Endothelial cell of umbilical vein (primary cell): Measurements from ENCODE around the gene POGZ. TPM values are rescaled to one million over a fixed set of nuclear protein-coding genes. Genes with fewer than 3 reads are reported as not detected.

Experiments used
- BruUV-seq: library from RNA; stranded (reverse); fragments of 400-500 nt; replicated peaks from 2 replicates; lab custom pipeline; 2021; lab: Mats Ljungman, UMichigan
- CTCF ChIA-PET: fragments of 300-600, 350-600 bp; sonication (Branson Sonifier 250); formaldehyde crosslinking; loops from one replicate; lab custom pipeline; 2021; ENCODE audit warnings: antibody characterized with exemption, inconsistent platforms; lab: Charles Lee
- POLR2A ChIA-PET: fragments of 300-600, 350-600 bp; sonication (Branson Sonifier 250); formaldehyde crosslinking; loops from one replicate; lab custom pipeline; 2021; ENCODE audit warnings: antibody characterized with exemption, inconsistent platforms; lab: Charles Lee
- DNase-seq: peaks from one replicate; pipeline ENCODE4 v3.0.0-alpha.2; 2011; ENCODE audit warnings: low read depth, low spot score
- FAIRE-seq: peaks from 2 replicates; lab custom pipeline; 2011; peaks lifted over from hg19 to GRCh38; lab: Jason Lieb, UNC
- H2AFZ ChIP-seq: 2 replicates; pipeline ENCODE4 v1.6.0; 2012; ENCODE audit warnings: low read depth, low read length, control low read depth, inconsistent platforms
- H3K27ac ChIP-seq: 2 replicates; pipeline ENCODE4 v1.5.1; 2011; ENCODE audit warnings: low read depth, mild to moderate bottlenecking, control low read depth, low read length, moderate library complexity; ENCODE audit not compliant: insufficient read depth
- H3K27me3 ChIP-seq, 2 experiments: 2 replicates each; pipeline versions ENCODE4 v1.6.0 to v1.6.1; 2011; ENCODE audit warnings: low read length in 2 of 2, mixed read lengths in 1 of 2; ENCODE audit not compliant: control insufficient read depth in 2 of 2, insufficient read depth in 2 of 2
- H3K36me3 ChIP-seq, 2 experiments: 2 replicates in 1 of 2; 3 replicates in 1 of 2; pipeline ENCODE4 v1.5.1; 2011; ENCODE audit warnings: low read length in 2 of 2, mild to moderate bottlenecking in 1 of 2, moderate library complexity in 1 of 2; ENCODE audit not compliant: control insufficient read depth in 2 of 2, insufficient read depth in 2 of 2; ENCODE audit errors: extremely low read depth in 1 of 2
- H3K4me1 ChIP-seq: 3 replicates; pipeline ENCODE4 v1.5.1; 2011; ENCODE audit warnings: mild to moderate bottlenecking, low read length; ENCODE audit not compliant: control insufficient read depth, insufficient read depth; ENCODE audit errors: extremely low read depth
- H3K4me2 ChIP-seq: 2 replicates; pipeline ENCODE4 v1.6.1; 2011; ENCODE audit warnings: low read length, control low read depth, mixed read lengths; ENCODE audit not compliant: insufficient read depth
- H3K4me3 ChIP-seq, 3 experiments: fragments of 200-600 bp in 1 of 3; sonication (generic), shearing (Covaris generic) in 1 of 3; replicated peaks in 1 of 3; 2 replicates each; pipeline ENCODE4 v1.5.1; 2011 to 2016; ENCODE audit warnings: control low read depth in 3 of 3, low read length in 3 of 3, mild to moderate bottlenecking in 2 of 3, inconsistent platforms in 1 of 3, low read depth in 1 of 3, moderate library complexity in 1 of 3; ENCODE audit not compliant: insufficient read depth in 1 of 3
- H3K79me2 ChIP-seq: 2 replicates; pipeline ENCODE4 v1.6.0; 2012; ENCODE audit warnings: low read length, inconsistent platforms; ENCODE audit not compliant: control insufficient read depth, insufficient read depth
- H3K9ac ChIP-seq: replicated peaks from 2 replicates; pipeline ENCODE3; 2011; ENCODE audit warnings: low read length, control low read depth; ENCODE audit not compliant: insufficient read depth; ENCODE audit errors: extremely low read depth
- H3K9me1 ChIP-seq: replicated peaks from 3 replicates; pipeline ENCODE4 v1.6.0; 2011; ENCODE audit warnings: mild to moderate bottlenecking, low read length; ENCODE audit not compliant: control insufficient read depth, insufficient read depth; ENCODE audit errors: extremely low read depth
- H3K9me3 ChIP-seq: replicated peaks from 2 replicates; pipeline ENCODE4 v1.5.1; 2012; ENCODE audit warnings: low read length, inconsistent platforms; ENCODE audit not compliant: control insufficient read depth, insufficient read depth
- H4K20me1 ChIP-seq: replicated peaks from 2 replicates; pipeline ENCODE3; 2011; ENCODE audit warnings: mild to moderate bottlenecking, low read length; ENCODE audit not compliant: control insufficient read depth, insufficient read depth; ENCODE audit errors: extremely low read depth
- EZH2 ChIP-seq: IDR thresholded peaks from 2 replicates; pipeline ENCODE4 v1.6.1; 2012; ENCODE audit warnings: borderline replicate concordance, low read depth, mild to moderate bottlenecking, moderate library complexity, low read length, inconsistent platforms; ENCODE audit not compliant: severe bottlenecking
- FOS ChIP-seq: IDR thresholded peaks from 2 replicates; pipeline ENCODE4 v1.6.1; 2011; ENCODE audit warnings: mild to moderate bottlenecking, low read length, moderate library complexity, borderline replicate concordance; ENCODE audit not compliant: insufficient read depth
- GATA2 ChIP-seq: IDR thresholded peaks from 2 replicates; pipeline ENCODE4 v1.7.0; 2011; ENCODE audit warnings: low read depth, mild to moderate bottlenecking, moderate library complexity, mixed read lengths, low read length; ENCODE audit not compliant: insufficient read length, insufficient read depth
- JUN ChIP-seq: IDR thresholded peaks from 2 replicates; pipeline ENCODE4 v1.6.1; 2011; ENCODE audit warnings: borderline replicate concordance, low read depth; ENCODE audit not compliant: insufficient read length, insufficient read depth
- MYC ChIP-seq: IDR thresholded peaks from one replicate; pipeline ENCODE4 v1.6.1; 2011; ENCODE audit warnings: mild to moderate bottlenecking, low read depth, low read length
- POLR2A ChIP-seq: IDR thresholded peaks from 2 replicates; pipeline ENCODE4 v1.6.1; 2012; ENCODE audit warnings: low read depth, mild to moderate bottlenecking, control low read depth, low read length
- POLR2AphosphoS5 ChIP-seq: IDR thresholded peaks from 2 replicates; pipeline ENCODE4 v1.6.1; 2012; ENCODE audit warnings: low read depth, mild to moderate bottlenecking, control low read depth, low read length, moderate library complexity; ENCODE audit not compliant: insufficient read depth
- dilution Hi-C: fragments of 300-500 bp; cut with MboI; formaldehyde crosslinking; loops from one replicate; pipeline ENCODE4 v1.15.0; 2019; ENCODE audit warnings: low sequenced_read_pairs; ENCODE audit not compliant: extremely low pct_ligation_motif_present
- intact Hi-C: fragments of 100-400 bp; cut with micrococcal nuclease; formaldehyde crosslinking; loops from one replicate; pipeline ENCODE4 v1.10.0; 2022
- polyA plus RNA-seq, 4 experiments: library from polyadenylated mRNA; depleted of rRNA in 3 of 4; stranded (reverse) in 3 of 4; unstranded in 1 of 4; fragments of >200 nt; gene quantifications; 2 replicates each; pipeline versions ENCODE4 v1.2.1 to v1.2.3, GENCODE V29; 2011 to 2012; ENCODE audit warnings: missing spikeins in 1 of 4
- total RNA-seq: library from RNA; stranded (reverse); gene quantifications from 2 replicates; pipeline ENCODE4 v1.2.3, GENCODE V29; 2021
- TF ChIP-seq, protein P1 (sequence below), 2 donors: IDR thresholded peaks; 1 replicate in 1 of 2; 2 replicates in 1 of 2; pipeline ENCODE4 v1.5.1; 2011; ENCODE audit warnings: low read length in 2 of 2, mild to moderate bottlenecking in 2 of 2, moderate library complexity in 2 of 2, control low read depth in 1 of 2, inconsistent platforms in 1 of 2, low read depth in 1 of 2; ENCODE audit not compliant: insufficient read depth in 1 of 2; ENCODE audit errors: extremely low read depth in 1 of 2
- TF ChIP-seq, protein P2 (sequence below): IDR thresholded peaks from 2 replicates; pipeline ENCODE4 v1.6.1; 2011; ENCODE audit not compliant: insufficient read depth, insufficient read length

POGZ gene
- total and polyA plus RNA-seq, 2 donors (not counting 3 experiments of a cell fraction or from before 2014, with no cell fraction given), result 50.7 to 96.7 TPM

DNA sequence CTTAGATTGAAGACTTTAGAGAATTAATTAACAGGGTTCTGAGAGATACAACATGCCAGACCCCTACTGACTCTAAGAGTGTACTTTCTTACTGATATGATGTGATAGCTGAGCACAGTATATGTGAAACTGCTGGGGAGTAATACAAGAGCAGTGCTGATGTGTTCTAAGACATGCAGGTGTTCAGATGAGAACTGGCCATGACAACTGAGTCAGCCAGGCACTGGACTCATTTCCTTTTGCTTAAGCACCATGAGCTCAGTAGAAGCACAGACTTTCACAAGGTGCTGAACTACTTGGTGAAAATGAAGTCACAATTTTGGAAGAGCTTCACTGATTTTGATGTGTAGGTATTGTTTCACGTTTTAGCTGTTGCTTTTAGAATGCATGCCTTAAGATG is 15.9 kb upstream of the POGZ start:
- no peak for TF ChIP-seq EZH2
- TF ChIP-seq, protein P1, sequence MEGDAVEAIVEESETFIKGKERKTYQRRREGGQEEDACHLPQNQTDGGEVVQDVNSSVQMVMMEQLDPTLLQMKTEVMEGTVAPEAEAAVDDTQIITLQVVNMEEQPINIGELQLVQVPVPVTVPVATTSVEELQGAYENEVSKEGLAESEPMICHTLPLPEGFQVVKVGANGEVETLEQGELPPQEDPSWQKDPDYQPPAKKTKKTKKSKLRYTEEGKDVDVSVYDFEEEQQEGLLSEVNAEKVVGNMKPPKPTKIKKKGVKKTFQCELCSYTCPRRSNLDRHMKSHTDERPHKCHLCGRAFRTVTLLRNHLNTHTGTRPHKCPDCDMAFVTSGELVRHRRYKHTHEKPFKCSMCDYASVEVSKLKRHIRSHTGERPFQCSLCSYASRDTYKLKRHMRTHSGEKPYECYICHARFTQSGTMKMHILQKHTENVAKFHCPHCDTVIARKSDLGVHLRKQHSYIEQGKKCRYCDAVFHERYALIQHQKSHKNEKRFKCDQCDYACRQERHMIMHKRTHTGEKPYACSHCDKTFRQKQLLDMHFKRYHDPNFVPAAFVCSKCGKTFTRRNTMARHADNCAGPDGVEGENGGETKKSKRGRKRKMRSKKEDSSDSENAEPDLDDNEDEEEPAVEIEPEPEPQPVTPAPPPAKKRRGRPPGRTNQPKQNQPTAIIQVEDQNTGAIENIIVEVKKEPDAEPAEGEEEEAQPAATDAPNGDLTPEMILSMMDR (IDR thresholded peaks at IDR 0.05; ENCODE audit: extremely low read depth in 1 of 2, insufficient read depth in 1 of 2, low read depth in 1 of 2, low read length in 2 of 2), result no peak
- TF ChIP-seq JUN, result no peak
- no peak for TF ChIP-seq MYC
- no peak for TF ChIP-seq GATA2
- TF ChIP-seq FOS, result no peak
- TF ChIP-seq POLR2AphosphoS5, result no peak
- TF ChIP-seq, protein P2, sequence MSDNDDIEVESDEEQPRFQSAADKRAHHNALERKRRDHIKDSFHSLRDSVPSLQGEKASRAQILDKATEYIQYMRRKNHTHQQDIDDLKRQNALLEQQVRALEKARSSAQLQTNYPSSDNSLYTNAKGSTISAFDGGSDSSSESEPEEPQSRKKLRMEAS, result no peak
- TF ChIP-seq POLR2A, result no peak
- Histone ChIP-seq H3K9me3 (no peaks in the 10 kb centered on the region), H2AFZ (no peak overlapping the region), H3K4me2 (no peak overlapping the region), H4K20me1 (no peaks in the 10 kb centered on the region), H3K27me3 (no peaks in the 10 kb centered on the region), H3K79me2 (no peaks in the 10 kb centered on the region), H3K27ac (no peak overlapping the region), H3K9ac (no peak overlapping the region), H3K9me1 (no peaks in the 10 kb centered on the region), H3K4me3 (no peak overlapping the region), H3K4me1 (peaks cover 2% of the 10 kb centered on the region), H3K36me3 (no peaks in the 10 kb centered on the region)
- intact Hi-C loops, result no loop called here
- ChIA-PET POLR2A (no interaction called here), CTCF (interaction anchor here (0.9 to 2.0 kb wide), 5 partner anchors 10 to 60 kb away, joined by 3 to 8 read pairs (median 4); no protein-coding TSS in a partner anchor)
- dilution Hi-C loops, result no loop called here
- BruUV-seq, result no TSS peak
- DNase-seq, result no peak
- FAIRE-seq, result no peak
